Mucosa of stomach (tissue), 1 donor: ENCODE measurements around the gene MEIS2.

Experiments used
- H3K27me3 ChIP-seq: one replicate; pipeline ENCODE4 v1.7.0; 2013; ENCODE audit warnings: mild to moderate bottlenecking, low read length; ENCODE audit not compliant: control insufficient read depth, insufficient read depth
- H3K36me3 ChIP-seq: one replicate; pipeline ENCODE4 v1.7.0; 2013; ENCODE audit warnings: low read length; ENCODE audit not compliant: control insufficient read depth, insufficient read depth
- H3K4me1 ChIP-seq: one replicate; pipeline ENCODE4 v1.7.0; 2013; ENCODE audit warnings: mild to moderate bottlenecking, low read length; ENCODE audit not compliant: control insufficient read depth, insufficient read depth
- H3K4me3 ChIP-seq: one replicate; pipeline ENCODE4 v1.7.0; 2013; ENCODE audit warnings: low read length
- H3K9ac ChIP-seq: one replicate; pipeline ENCODE4 v1.7.0; 2013; ENCODE audit warnings: mild to moderate bottlenecking, low read length, moderate library complexity
- H3K9me3 ChIP-seq: one replicate; pipeline ENCODE4 v1.7.0; 2013; ENCODE audit warnings: mild to moderate bottlenecking, low read length, moderate library complexity; ENCODE audit not compliant: control insufficient read depth
- donor health status: Pancreatic carcinoma.

MEIS2 gene

DNA sequence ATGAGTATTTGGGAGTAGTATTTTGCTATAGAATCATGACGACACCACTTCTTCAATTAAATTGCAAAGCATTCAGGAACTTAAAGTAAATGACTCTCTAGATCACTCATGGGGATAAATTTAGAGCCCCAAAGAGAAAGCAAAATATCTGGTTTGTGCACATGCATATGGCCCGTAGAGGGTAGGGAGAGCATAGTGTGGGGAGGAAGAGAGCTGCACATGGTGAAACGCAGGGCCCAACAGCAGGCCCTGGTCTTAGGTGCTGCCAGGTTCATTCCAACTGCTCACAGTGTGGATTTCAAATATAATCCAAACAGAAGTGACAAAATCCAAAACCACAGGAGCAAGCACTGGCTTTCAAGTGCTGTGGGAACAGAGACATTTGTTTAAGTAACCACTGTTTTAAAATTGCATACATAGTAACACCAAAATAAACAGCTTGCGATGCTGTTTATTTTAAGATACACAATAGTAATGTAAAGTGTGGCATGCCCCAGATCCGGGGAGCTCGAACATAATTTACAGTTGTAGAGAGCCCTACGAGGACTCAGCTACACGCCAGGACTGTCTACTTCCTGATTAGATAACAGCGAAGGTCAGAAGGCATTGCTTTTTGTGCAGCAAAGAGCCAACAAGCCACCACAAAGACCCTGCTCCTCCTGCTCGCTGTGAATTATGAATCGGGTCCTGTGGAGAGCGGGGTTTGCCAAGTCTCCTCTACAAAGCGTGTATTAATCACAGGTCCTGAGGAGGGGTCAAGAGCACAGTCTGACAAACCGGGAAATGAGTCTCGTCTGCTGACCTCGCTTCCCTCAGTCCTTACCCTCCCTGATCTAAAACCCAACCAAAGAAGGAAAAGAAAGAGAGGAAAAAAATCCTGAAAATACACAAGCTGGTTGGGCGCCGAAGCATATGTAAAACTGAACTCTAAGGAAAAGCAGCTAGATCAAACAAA lies 80.6 kb downstream of the MEIS2 start:
- Histone ChIP-seq H3K36me3 (no peaks in the 10 kb centered on the region), H3K27me3 (no peaks in the 10 kb centered on the region), H3K4me1 (peaks cover 43% of the 10 kb centered on the region), H3K9ac (peak overlapping the region; percentile 57), H3K4me3 (no peak overlapping the region), H3K9me3 (no peaks in the 10 kb centered on the region)

DNA sequence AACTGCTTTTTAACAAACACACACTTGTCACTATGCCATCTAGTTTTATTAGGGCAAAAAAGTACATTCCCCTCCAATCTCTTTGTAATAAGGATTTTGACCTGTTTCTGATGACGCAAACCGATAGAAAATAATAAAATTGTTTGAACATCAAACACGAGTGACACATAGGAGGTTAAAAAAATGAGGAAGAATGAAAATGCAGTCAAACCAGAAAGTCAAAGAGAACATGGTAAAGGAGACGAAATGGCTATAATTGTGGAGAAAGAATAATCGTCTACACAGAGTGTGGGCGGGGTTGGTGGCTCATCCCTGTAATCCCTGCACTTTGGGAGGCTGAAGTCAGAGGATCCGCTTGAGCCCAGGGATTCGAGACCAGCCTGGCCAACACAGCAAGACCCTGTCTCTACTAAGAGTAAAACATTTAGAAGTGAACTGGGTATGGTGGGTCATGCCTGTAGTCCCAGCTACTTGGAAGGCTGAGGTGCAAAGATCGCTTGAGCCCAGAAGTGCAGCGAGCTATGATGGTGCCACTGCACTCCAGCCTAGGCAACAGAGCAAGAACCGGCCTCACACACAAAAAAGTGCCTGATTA lies 83.2 kb downstream of the MEIS2 start:
- no peaks in the 10 kb centered on the region for H3K27me3 ChIP-seq
- H3K9me3 ChIP-seq, result no peaks in the 10 kb centered on the region
- peaks cover 43% of the 10 kb centered on the region for H3K4me1 ChIP-seq
- H3K4me3 ChIP-seq, result no peak overlapping the region
- H3K9ac ChIP-seq, result no peak overlapping the region
- no peaks in the 10 kb centered on the region for H3K36me3 ChIP-seq

DNA sequence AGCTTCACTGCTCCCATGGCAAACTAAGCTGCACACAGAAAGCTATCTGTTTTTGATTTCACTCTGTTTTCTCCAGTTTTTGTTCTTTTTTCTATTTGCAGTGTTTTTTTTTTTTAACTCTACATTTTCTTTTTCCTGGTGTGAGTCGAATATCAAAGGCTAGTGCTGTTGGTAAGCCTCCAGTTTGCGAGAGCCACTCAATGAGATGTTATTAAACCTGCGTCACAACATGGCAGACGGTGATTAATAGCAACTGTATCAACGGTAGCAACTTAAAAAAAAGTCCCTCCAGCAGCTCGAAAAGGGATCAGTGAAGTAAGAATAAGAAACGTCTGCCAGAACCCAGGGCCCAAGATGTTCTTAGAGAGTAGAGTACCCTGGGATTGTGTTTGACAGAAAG lies 84.1 kb downstream of the MEIS2 start:
- no peaks in the 10 kb centered on the region for H3K36me3 ChIP-seq
- H3K4me1 ChIP-seq, result peaks cover 43% of the 10 kb centered on the region
- H3K9ac ChIP-seq, result no peak overlapping the region
- no peak overlapping the region for H3K4me3 ChIP-seq
- no peaks in the 10 kb centered on the region for H3K9me3 ChIP-seq
- no peaks in the 10 kb centered on the region for H3K27me3 ChIP-seq

DNA sequence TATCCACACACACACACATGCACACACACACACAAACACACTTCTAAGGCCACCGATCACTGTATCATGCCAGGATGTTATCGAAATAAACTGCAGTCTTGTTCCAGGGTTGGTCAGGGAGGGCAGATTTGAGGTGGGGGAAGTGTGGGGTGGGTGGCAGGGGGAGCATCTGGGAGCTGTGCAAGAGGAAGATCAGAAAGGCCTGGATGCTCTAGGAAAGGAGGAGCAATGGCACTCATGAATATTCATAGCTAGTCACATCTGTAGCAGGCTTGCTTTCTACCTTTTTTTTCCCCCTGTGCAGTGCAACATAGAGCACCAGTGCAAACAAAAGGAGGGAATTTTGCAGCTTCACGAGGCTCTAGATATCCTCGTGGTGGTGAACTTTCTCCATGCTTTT lies 84.9 kb downstream of the MEIS2 start:
- Histone ChIP-seq H3K9me3 (no peaks in the 10 kb centered on the region), H3K4me1 (peaks cover 37% of the 10 kb centered on the region), H3K4me3 (no peak overlapping the region), H3K9ac (no peak overlapping the region), H3K36me3 (no peaks in the 10 kb centered on the region), H3K27me3 (no peaks in the 10 kb centered on the region)

DNA sequence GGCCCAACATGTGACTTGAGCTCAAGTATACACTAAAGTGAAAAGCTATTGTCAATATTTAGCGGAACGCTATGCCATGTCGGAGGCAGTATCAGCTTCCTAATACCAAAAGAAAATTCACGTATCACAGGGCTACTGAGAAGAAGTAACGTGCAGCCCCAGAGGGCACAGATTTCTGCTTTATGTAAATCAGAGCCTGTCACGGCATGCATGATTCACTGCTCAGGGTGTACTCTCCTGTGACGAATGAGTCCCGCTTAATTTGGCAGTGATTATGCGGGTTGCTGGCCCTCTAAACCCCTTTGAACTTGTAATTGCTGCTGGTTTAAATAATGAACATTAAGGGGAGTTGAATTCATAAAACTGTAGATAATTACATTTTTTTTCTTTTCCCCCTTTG lies 85.3 kb downstream of the MEIS2 start:
- H3K4me3 ChIP-seq, result no peak overlapping the region
- no peak overlapping the region for H3K9ac ChIP-seq
- no peaks in the 10 kb centered on the region for H3K27me3 ChIP-seq
- peaks cover 32% of the 10 kb centered on the region for H3K4me1 ChIP-seq
- H3K36me3 ChIP-seq, result no peaks in the 10 kb centered on the region
- no peaks in the 10 kb centered on the region for H3K9me3 ChIP-seq

DNA sequence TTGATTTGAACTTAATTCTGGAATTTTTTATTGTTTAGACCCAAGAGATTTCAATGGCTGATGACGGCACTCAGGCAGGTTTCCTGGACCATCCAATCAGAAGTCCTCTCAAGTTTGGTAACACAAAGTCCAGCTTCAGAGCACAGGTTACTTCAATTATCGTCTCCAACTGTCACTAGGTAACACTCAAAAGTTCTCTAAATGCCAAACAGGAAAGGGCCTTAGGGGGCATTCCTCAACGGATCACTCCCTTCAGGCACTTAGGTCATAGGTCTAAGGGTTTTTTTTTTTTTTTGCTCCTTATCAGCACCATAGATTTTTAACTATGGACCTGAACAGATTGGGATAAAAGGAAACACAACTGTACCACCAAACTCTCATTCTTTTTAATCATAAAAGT lies 85.8 kb downstream of the MEIS2 start:
- Histone ChIP-seq H3K4me3 (no peak overlapping the region), H3K4me1 (peaks cover 28% of the 10 kb centered on the region), H3K27me3 (no peaks in the 10 kb centered on the region), H3K9me3 (no peaks in the 10 kb centered on the region), H3K9ac (no peak overlapping the region), H3K36me3 (no peaks in the 10 kb centered on the region)

DNA sequence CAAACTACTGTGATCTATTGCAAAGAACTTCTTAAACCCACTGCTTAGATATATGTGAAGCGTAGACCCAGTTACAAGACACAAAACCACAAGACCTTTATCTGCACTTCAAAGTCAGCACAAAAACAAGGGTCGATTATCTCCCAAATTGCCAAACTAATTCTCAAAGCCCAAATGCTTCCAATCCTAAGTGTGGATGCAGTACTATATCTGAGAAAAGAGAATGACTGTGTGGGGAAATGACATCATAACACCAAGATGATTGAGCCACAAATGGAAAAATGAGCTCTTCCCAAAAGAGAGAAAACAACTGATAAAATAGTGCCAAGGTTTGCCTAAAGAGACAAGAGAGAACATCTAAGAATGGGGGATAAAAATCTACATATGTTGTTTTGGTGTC lies 86.2 kb downstream of the MEIS2 start:
- H3K9ac ChIP-seq, result no peak overlapping the region
- peaks cover 24% of the 10 kb centered on the region for H3K4me1 ChIP-seq
- no peaks in the 10 kb centered on the region for H3K27me3 ChIP-seq
- no peak overlapping the region for H3K4me3 ChIP-seq
- H3K36me3 ChIP-seq, result no peaks in the 10 kb centered on the region
- H3K9me3 ChIP-seq, result no peaks in the 10 kb centered on the region

DNA sequence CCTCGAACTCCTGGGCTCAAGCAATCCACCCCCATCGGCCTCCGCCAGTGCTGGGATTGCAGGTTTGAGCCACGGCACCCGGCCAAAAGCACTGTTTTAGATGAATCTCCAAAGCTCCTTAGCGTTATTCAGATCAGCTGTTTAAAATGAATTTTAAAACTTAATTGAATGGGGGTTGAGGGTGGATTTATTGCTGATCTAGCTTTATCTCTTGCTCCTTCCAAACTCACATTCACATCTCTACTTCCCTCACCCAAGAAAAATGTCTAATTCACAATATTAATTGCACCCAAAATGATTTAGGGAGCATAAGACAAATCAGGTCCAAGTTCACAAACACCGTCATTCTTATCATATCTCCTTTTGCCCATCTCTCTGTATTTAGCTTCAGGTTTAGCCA lies 89.8 kb downstream of the MEIS2 start:
- no peak overlapping the region for H3K9ac ChIP-seq
- no peaks in the 10 kb centered on the region for H3K9me3 ChIP-seq
- no peak overlapping the region for H3K4me3 ChIP-seq
- H3K4me1 ChIP-seq, result peaks cover 8% of the 10 kb centered on the region
- H3K27me3 ChIP-seq, result no peaks in the 10 kb centered on the region
- H3K36me3 ChIP-seq, result no peaks in the 10 kb centered on the region

DNA sequence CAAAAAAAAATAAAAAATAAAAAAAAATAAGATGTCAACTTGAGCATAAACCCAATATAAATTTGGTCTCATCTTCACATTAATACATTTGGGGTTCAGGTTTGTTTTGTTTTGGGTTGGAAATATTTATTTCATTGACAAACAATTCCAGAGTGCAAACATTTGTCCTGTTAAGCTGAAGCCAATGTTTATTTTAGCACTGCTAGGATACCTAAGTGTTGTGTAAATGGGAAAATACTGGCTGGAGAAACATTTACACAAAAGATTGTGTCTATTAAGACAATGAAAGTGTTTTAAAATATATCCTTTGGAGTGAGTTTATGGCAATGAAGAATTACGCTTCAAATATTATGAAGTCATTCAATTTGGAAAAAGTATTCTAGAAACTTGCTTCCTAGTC lies 91.1 kb downstream of the MEIS2 start:
- Histone ChIP-seq H3K4me1 (no peaks in the 10 kb centered on the region), H3K9me3 (no peaks in the 10 kb centered on the region), H3K27me3 (no peaks in the 10 kb centered on the region), H3K9ac (no peak overlapping the region), H3K4me3 (no peak overlapping the region), H3K36me3 (no peaks in the 10 kb centered on the region)

DNA sequence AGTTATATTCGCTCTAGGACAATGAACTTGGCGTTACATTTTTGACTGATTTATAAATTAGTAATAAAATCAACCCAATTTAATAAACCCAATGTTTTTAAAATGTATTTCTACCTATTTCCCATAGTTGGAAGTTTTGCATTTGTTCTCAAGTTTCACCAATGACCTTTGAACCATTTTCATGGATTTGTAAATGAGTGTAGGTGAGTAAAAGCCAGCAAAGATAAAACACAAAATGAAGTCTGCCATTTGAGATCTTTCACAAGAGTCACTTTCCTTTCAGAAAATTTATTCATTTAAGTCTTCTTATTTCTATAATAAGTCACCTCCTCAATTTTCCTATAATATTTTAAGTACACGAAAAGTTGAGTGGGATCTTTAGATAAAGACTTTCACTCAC lies 92.1 kb downstream of the MEIS2 start:
- Histone ChIP-seq H3K4me1 (no peaks in the 10 kb centered on the region), H3K36me3 (no peaks in the 10 kb centered on the region), H3K9ac (no peak overlapping the region), H3K27me3 (no peaks in the 10 kb centered on the region), H3K4me3 (no peak overlapping the region), H3K9me3 (no peaks in the 10 kb centered on the region)

DNA sequence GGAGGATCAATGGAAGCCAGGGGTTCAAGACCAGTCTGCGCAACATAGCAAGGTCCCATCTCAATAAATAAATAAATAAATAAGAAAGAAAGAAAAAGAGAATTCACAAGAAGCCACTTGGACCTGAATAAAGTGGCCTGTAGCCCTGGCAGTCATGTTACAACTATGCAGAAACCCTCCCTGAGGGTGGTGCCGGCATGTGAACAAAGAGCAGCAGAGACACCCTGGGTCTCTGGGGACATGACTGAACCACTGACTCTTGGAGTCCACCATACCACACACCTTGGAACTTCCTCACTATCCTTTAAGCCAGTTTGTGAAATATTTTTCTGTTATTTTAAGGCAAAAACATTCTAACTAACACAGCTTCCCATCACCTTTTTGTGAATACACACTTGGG lies 93.0 kb downstream of the MEIS2 start:
- H3K9ac ChIP-seq, result no peak overlapping the region
- no peak overlapping the region for H3K4me3 ChIP-seq
- H3K36me3 ChIP-seq, result no peaks in the 10 kb centered on the region
- H3K9me3 ChIP-seq, result no peaks in the 10 kb centered on the region
- no peaks in the 10 kb centered on the region for H3K4me1 ChIP-seq
- no peaks in the 10 kb centered on the region for H3K27me3 ChIP-seq

DNA sequence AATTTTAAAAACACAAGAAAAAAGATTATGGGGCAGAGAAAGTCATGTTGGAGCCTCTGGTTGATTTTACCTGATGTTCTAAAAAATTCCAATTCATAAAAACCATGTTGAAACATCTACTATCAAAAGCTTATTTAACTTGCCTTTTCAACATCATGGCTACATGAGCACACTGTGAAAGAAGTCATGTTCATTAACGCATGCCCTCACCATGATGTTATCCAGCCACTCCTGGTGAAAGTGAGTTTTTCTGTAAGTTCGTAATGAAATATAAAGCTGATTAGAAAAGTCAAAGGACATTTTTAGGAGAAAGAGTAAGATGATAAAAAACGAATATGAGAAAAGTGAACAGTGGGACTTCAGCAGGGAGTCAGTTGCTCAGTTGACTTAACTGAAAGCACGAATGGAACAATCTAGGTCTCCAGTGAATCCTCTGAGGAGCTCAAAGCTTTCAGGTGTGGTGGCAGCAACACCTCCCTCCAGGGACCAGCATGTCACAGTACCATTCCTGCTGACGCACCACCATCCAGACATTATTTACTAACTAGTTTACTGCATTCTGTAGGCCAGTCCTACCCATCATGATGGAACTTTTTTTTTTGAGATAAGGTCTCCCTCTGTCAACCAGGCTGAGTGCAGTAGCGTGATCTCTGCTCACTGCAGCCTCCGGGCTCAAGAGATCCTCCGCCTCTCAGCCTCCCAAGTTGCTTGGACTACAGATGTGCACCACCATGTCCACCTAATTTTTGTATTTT lies 95.2 kb downstream of the MEIS2 start:
- Histone ChIP-seq H3K4me1 (no peaks in the 10 kb centered on the region), H3K27me3 (no peaks in the 10 kb centered on the region), H3K36me3 (no peaks in the 10 kb centered on the region), H3K4me3 (no peak overlapping the region), H3K9ac (no peak overlapping the region), H3K9me3 (no peaks in the 10 kb centered on the region)
